ENCODE measurements around the gene NUDT3.
A peak's percentile ranks its signal among the peaks of the same experiment; 100 is the strongest.
"Not testable (repeated sequence)": the region's sequence is repeated elsewhere in the genome, so short reads cannot be mapped to it uniquely, and the experiment has no call there.

The NUDT3 gene

GRCh38 chr6:34339971-34340370 is 52.5 kb downstream of the NUDT3 start:
- no peak for FAIRE-seq
- no peak for DNase-seq (ENCODE audit: insufficient read length, low spot score)
- TF ChIP-seq PAX5 (IDR thresholded peaks at IDR 0.05; ENCODE audit: insufficient read depth, low read length, severe bottlenecking) (no peak), POLR2AphosphoS5 (IDR thresholded peaks at IDR 0.05; ENCODE audit: low read depth, low read length) (no peak), SPI1 (IDR thresholded peaks at IDR 0.05; ENCODE audit: low read depth, low read length) (no peak), POLR2A (IDR thresholded peaks at IDR 0.05; ENCODE audit: low read depth, low read length) (no peak)

DNA sequence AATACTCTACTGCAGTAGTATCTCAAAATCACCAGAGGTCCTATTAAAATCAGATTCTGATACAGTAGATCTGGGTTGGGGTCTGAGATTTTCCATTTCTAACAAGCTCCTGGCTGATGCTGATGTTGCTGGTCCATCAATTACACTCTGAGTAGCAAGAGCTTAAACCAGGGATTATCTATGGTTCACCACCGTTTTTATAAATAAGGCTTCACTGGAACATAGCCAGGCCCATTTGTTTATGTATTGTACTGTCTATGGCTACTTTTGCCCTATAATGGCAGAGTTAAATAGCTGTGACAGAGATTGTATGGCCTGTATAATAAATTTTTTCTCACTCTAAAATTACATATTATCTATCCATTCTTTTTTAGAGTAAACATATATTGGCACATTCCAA is 53.0 kb downstream of the NUDT3 start:
- FAIRE-seq (no peak), DNase-seq (ENCODE audit: insufficient read length, low spot score) (no peak)
- TF ChIP-seq TAF1 (IDR thresholded peaks at IDR 0.05; ENCODE audit: low read depth, low read length) (no peak), POLR2AphosphoS5 (IDR thresholded peaks at IDR 0.05; ENCODE audit: low read depth, low read length) (no peak), POU2F2 (IDR thresholded peaks at IDR 0.05; ENCODE audit: low read depth, low read length) (no peak), POLR2A (IDR thresholded peaks at IDR 0.05; ENCODE audit: low read depth, low read length) (no peak), SPI1 (IDR thresholded peaks at IDR 0.05; ENCODE audit: low read depth, low read length) (no peak), PAX5 (IDR thresholded peaks at IDR 0.05; ENCODE audit: insufficient read depth, low read length, severe bottlenecking) (no peak)

GRCh38 chr6:34338811-34339210 is 53.7 kb downstream of the NUDT3 start:
- DNase-seq (ENCODE audit: insufficient read length, low spot score) = no peak
- TF ChIP-seq POLR2A (IDR thresholded peaks at IDR 0.05; ENCODE audit: low read depth, low read length) (no peak), PAX5 (IDR thresholded peaks at IDR 0.05; ENCODE audit: insufficient read depth, low read length, severe bottlenecking) (no peak), POU2F2 (IDR thresholded peaks at IDR 0.05; ENCODE audit: low read depth, low read length) (no peak), TAF1 (IDR thresholded peaks at IDR 0.05; ENCODE audit: low read depth, low read length) (no peak), POLR2AphosphoS5 (IDR thresholded peaks at IDR 0.05; ENCODE audit: low read depth, low read length) (no peak), SPI1 (IDR thresholded peaks at IDR 0.05; ENCODE audit: low read depth, low read length) (no peak)
- no peak for FAIRE-seq

- DNase-seq (ENCODE audit: insufficient read length, low spot score) (no peak), FAIRE-seq (no peak)
- TF ChIP-seq SPI1 (IDR thresholded peaks at IDR 0.05; ENCODE audit: low read depth, low read length) = no peak
- no peak for TF ChIP-seq TAF1 (IDR thresholded peaks at IDR 0.05; ENCODE audit: low read depth, low read length)
- TF ChIP-seq POLR2AphosphoS5 (IDR thresholded peaks at IDR 0.05; ENCODE audit: low read depth, low read length) = no peak
- no peak for TF ChIP-seq POU2F2 (IDR thresholded peaks at IDR 0.05; ENCODE audit: low read depth, low read length)
- no peak for TF ChIP-seq PAX5 (IDR thresholded peaks at IDR 0.05; ENCODE audit: insufficient read depth, low read length, severe bottlenecking)
- no peak for TF ChIP-seq POLR2A (IDR thresholded peaks at IDR 0.05; ENCODE audit: low read depth, low read length)
Measured at GRCh38 chr6:34338377-34338776, 54.1 kb downstream of the NUDT3 start.

DNA sequence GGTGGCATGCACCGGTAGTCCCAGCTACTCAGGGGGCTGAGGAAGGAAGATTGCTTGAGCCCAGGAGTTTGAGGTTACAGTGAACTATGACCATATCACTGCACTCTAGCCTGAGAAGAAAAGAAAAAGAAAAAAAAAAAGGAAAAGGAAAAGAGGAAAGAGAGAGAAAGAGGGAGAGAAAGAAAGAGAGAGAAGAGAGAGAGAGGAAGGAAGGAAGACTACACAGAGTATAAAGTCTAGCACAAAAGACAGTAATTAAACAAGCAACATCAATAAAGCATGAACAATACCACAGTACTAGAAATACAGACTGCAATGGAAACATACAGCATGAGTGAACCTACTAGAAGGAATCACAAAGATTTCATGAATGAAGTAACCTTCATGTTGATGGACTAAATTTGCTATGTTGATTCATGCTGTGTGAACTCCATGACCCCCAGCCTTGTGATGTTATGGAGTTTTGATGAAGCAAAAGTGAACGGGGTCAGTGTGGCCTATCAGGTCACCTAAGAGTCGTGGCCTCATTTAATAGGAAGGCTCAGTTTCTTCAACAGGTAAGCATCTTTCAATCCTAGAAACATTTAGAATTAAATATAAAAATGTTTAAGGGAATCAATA is 57.6 kb downstream of the NUDT3 start:
- FAIRE-seq (no peak), DNase-seq (ENCODE audit: insufficient read length, low spot score) (no peak)
- TF ChIP-seq POU2F2 (IDR thresholded peaks at IDR 0.05; ENCODE audit: low read depth, low read length) = no peak
- no peak for TF ChIP-seq SPI1 (IDR thresholded peaks at IDR 0.05; ENCODE audit: low read depth, low read length)
- TF ChIP-seq POLR2A (IDR thresholded peaks at IDR 0.05; ENCODE audit: low read depth, low read length) = no peak
- no peak for TF ChIP-seq PAX5 (IDR thresholded peaks at IDR 0.05; ENCODE audit: insufficient read depth, low read length, severe bottlenecking)
- TF ChIP-seq TAF1 (IDR thresholded peaks at IDR 0.05; ENCODE audit: low read depth, low read length) = no peak
- TF ChIP-seq POLR2AphosphoS5 (IDR thresholded peaks at IDR 0.05; ENCODE audit: low read depth, low read length) = no peak

- DNase-seq (ENCODE audit: insufficient read length, low spot score) (no peak), FAIRE-seq (no peak)
Measured at GRCh38 chr6:34333858-34334257, 58.6 kb downstream of the NUDT3 start.

DNA sequence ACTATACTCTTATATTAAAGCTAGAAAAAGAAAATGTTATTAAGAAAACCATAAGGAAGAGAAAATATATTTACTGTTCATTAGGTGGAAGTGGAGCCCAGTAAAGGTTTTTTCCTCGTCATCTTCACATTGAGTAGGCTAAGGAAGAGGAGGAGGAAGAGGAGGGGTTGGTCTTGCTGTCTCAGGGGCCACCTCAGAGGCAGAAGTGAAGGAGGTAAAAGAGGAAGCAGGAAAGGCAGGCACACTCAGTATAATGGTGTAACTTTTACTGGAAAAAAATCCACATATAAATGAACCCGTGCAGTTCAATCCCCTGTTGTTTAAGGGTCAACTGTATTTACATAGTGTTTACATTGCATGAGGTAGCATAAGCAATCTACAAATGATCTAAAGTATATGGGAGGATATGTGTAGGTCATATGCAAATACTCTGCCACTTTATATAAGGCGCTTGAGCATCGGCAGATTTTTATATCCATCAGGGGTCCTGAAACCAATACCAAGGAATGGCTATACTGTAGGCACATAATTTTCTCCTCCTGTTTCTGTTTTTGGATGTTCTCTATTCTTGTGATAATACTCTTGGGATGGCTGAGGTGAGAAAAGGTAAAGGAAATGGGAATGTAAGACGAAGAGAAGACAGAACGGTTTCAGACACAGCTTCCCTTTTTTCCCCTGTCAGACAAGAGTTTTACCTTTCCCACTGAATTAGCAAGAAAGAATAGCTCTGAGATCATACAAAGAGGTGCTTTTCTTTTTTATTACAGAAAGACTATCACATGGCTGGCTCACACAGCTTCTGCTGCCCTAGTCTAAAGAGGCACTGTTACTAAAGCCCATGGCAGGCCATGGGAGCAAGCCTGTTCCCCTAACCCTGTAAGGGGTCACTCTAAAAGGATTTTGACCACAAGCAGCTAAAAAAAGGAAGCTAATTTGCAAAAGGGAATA is 59.9 kb downstream of the NUDT3 start:
- DNase-seq (ENCODE audit: insufficient read length, low spot score) = no peak
- TF ChIP-seq SPI1 (IDR thresholded peaks at IDR 0.05; ENCODE audit: low read depth, low read length) = peak; percentile 73
- TF ChIP-seq POLR2AphosphoS5 (IDR thresholded peaks at IDR 0.05; ENCODE audit: low read depth, low read length) = no peak
- TF ChIP-seq TAF1 (IDR thresholded peaks at IDR 0.05; ENCODE audit: low read depth, low read length) = no peak
- peak; percentile 69 for FAIRE-seq

More at GRCh38 chr6:34333858-34334257, 58.6 kb downstream of the NUDT3 start:
- TF ChIP-seq SPI1 (IDR thresholded peaks at IDR 0.05; ENCODE audit: low read depth, low read length) = no peak
- TF ChIP-seq POLR2AphosphoS5 (IDR thresholded peaks at IDR 0.05; ENCODE audit: low read depth, low read length) = no peak
- TF ChIP-seq POU2F2 (IDR thresholded peaks at IDR 0.05; ENCODE audit: low read depth, low read length) = no peak

DNA sequence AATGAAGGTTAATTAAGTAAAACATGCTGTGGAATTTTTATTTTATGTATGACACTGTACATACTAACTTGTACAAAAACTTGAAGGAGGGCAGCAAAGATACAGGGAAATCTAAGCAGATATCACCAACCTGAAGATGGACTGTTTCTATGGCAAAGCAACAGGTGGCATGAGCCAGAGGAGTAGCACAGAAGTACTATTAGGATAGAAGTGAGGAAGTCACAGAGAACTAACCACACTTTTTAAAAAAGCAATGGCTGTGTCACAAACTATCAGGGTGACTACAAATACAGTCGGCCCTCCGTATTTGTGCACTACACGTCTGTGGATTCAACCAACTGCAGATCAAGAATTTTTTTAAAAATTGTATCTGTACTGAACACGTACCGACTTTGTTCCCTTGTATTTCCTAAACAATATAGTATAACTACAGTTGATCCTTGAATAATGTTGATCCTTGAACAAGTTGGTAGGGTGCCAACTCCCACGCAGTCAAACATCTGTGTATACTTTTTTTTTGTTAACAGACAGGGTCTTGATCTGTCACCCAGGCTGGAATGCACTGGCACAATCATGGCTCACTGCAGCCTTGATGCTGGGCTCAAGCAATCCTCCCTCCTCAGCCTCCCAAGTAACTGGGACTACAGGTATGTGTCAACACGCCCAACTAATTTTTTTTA is 61.0 kb downstream of the NUDT3 start:
- TF ChIP-seq POU2F2 (IDR thresholded peaks at IDR 0.05; ENCODE audit: low read depth, low read length) = no peak
- no peak for TF ChIP-seq POLR2A (IDR thresholded peaks at IDR 0.05; ENCODE audit: low read depth, low read length)
- TF ChIP-seq POLR2AphosphoS5 (IDR thresholded peaks at IDR 0.05; ENCODE audit: low read depth, low read length) = no peak
- TF ChIP-seq TAF1 (IDR thresholded peaks at IDR 0.05; ENCODE audit: low read depth, low read length) = no peak
- no peak for TF ChIP-seq SPI1 (IDR thresholded peaks at IDR 0.05; ENCODE audit: low read depth, low read length)
- TF ChIP-seq PAX5 (IDR thresholded peaks at IDR 0.05; ENCODE audit: insufficient read depth, low read length, severe bottlenecking) = no peak
- FAIRE-seq (no peak), DNase-seq (ENCODE audit: insufficient read length, low spot score) (no peak)

DNA sequence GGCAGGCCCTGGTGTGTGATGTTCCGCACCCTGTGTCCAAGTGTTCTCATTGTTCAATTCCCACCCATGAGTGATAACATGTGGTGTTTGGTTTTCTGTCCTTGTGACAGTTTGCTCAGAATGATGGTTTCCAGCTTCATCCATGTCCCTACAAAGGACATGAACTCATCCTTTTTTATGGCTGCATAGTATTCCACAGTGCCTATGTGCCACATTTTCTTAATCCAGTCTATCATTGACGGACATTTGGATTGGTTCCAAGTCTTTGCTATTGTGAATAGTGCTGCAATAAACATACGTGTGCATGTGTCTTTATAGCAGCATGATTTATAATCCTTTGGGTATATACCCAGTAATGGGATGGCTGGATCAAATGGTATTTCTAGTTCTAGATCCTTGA is 62.7 kb downstream of the NUDT3 start:
- not testable (repeated sequence) for FAIRE-seq; DNase-seq (ENCODE audit: insufficient read length, low spot score)
